DOHH2 (cell line): ENCODE data around the gene GPD2.

ENCODE experiments used
- H3F3A ChIP-seq: fragments of 200-600 bp; sonication (generic), shearing (Covaris generic); 2 replicates; pipeline ENCODE4 v1.6.0; 2016; ENCODE audit warnings: antibody characterized with exemption, mild to moderate bottlenecking; ENCODE audit not compliant: control insufficient read depth, insufficient read depth
- H3K27ac ChIP-seq: fragments of 200-600 bp; sonication (generic); 2 replicates; pipeline ENCODE4 v1.5.1; 2014; ENCODE audit warnings: low read depth, mild to moderate bottlenecking, low read length, moderate library complexity
- H3K27me3 ChIP-seq: fragments of 200-600 bp; sonication (generic); 2 replicates; pipeline ENCODE4 v1.6.1; 2014; ENCODE audit warnings: mild to moderate bottlenecking, low read length, mixed read lengths; ENCODE audit not compliant: control insufficient read depth
- H3K36me3 ChIP-seq: fragments of 200-600 bp; sonication (generic); 2 replicates; pipeline ENCODE4 v1.6.1; 2014; ENCODE audit warnings: mild to moderate bottlenecking, low read length, moderate library complexity, mixed read lengths; ENCODE audit not compliant: control insufficient read depth
- H3K4me1 ChIP-seq: fragments of 200-600 bp; sonication (generic); 2 replicates; pipeline ENCODE4 v1.6.1; 2014; ENCODE audit warnings: mild to moderate bottlenecking, low read length, mixed read lengths; ENCODE audit not compliant: control insufficient read depth
- H3K4me2 ChIP-seq: fragments of 200-600 bp; sonication (generic); 2 replicates; pipeline ENCODE4 v1.6.0; 2014; ENCODE audit warnings: mild to moderate bottlenecking, low read length, moderate library complexity
- H3K4me3 ChIP-seq: fragments of 200-600 bp; sonication (generic); 2 replicates; pipeline ENCODE4 v1.5.1; 2014; ENCODE audit warnings: mild to moderate bottlenecking, low read length, mixed read lengths
- H3K79me2 ChIP-seq: fragments of 200-600 bp; sonication (generic); 2 replicates; pipeline ENCODE4 v1.6.1; 2014; ENCODE audit warnings: mild to moderate bottlenecking, low read length, mixed read lengths; ENCODE audit not compliant: control insufficient read depth
- H3K9me2 ChIP-seq: fragments of 200-600 bp; sonication (generic); replicated peaks from 2 replicates; pipeline ENCODE4 v1.6.1; 2014; ENCODE audit warnings: mild to moderate bottlenecking, low read length, mixed read lengths; ENCODE audit not compliant: control insufficient read depth
- H3K9me3 ChIP-seq: fragments of 200-600 bp; sonication (generic); 2 replicates; pipeline ENCODE4 v1.6.1; 2014; ENCODE audit warnings: antibody characterized with exemption, low read length, mixed read lengths; ENCODE audit not compliant: control insufficient read depth, insufficient read depth
- H4K20me1 ChIP-seq: fragments of 200-600 bp; sonication (generic); 2 replicates; pipeline ENCODE4 v1.6.0; 2014; ENCODE audit warnings: low read depth, mild to moderate bottlenecking, antibody characterized with exemption, low read length, moderate library complexity; ENCODE audit not compliant: control insufficient read depth, insufficient read depth
- EZH2phosphoT487 ChIP-seq: fragments of 200-600 bp; sonication (generic); IDR thresholded peaks from 2 replicates; pipeline ENCODE4 v1.6.1; 2017; ENCODE audit warnings: borderline replicate concordance, mild to moderate bottlenecking, antibody characterized with exemption, low read length, moderate library complexity, mixed read lengths
- TF ChIP-seq, protein P1 (sequence below): fragments of 200-600 bp; sonication (generic); IDR thresholded peaks from one replicate; pipeline ENCODE4 v1.5.1; 2014; ENCODE audit warnings: antibody characterized with exemption, mild to moderate bottlenecking, low read depth, low read length; ENCODE audit not compliant: poor library complexity, severe bottlenecking

The GPD2 gene

DNA sequence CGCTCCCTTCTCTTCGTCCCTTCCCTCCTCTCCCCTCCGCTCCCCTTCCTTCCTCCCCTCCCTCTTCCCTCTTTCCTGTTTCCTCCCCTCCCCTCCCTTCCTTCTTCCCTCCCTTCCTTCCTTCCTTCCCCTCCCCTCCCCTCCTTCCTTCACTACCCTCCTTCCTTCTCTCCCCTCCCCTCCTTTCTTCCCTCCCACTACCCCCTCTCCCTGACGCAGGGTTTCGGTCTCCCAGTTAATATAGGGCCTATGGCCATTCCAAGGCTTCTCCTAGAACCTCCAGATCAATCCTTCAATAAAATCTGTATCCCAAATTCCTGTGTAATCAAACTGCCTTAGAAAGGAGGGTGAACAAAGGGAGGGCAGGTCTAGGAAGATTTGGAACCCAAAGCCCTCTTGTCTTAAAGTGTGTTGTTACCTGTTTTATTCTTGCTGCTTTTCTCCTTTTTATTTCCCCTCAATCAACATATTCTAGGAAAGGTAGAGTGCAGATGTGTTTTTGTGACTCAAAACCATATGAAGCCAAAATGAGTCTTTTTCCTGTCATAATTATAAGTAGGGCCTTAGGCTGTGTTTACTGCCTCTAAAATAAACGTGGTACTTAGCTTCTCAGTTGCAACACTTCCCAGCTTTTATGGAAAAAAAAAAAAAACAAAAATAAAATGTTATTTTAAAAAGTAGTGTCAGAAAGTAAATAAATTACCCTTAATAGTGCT is 53.7 kb downstream of the GPD2 start:
- no peaks in the 10 kb centered on the region for H4K20me1 ChIP-seq
- H3K4me2 ChIP-seq: no peak overlapping the region
- H3K36me3 ChIP-seq: no peaks in the 10 kb centered on the region
- no peak overlapping the region for H3K27ac ChIP-seq
- H3K79me2 ChIP-seq: no peaks in the 10 kb centered on the region
- H3K4me1 ChIP-seq: no peaks in the 10 kb centered on the region
- H3K9me2 ChIP-seq: no peaks in the 10 kb centered on the region
- no peaks in the 10 kb centered on the region for H3F3A ChIP-seq
- no peaks in the 10 kb centered on the region for H3K9me3 ChIP-seq
- H3K27me3 ChIP-seq: no peaks in the 10 kb centered on the region
- no peak overlapping the region for H3K4me3 ChIP-seq
- TF ChIP-seq EZH2phosphoT487: no peak
- TF ChIP-seq, protein P1, sequence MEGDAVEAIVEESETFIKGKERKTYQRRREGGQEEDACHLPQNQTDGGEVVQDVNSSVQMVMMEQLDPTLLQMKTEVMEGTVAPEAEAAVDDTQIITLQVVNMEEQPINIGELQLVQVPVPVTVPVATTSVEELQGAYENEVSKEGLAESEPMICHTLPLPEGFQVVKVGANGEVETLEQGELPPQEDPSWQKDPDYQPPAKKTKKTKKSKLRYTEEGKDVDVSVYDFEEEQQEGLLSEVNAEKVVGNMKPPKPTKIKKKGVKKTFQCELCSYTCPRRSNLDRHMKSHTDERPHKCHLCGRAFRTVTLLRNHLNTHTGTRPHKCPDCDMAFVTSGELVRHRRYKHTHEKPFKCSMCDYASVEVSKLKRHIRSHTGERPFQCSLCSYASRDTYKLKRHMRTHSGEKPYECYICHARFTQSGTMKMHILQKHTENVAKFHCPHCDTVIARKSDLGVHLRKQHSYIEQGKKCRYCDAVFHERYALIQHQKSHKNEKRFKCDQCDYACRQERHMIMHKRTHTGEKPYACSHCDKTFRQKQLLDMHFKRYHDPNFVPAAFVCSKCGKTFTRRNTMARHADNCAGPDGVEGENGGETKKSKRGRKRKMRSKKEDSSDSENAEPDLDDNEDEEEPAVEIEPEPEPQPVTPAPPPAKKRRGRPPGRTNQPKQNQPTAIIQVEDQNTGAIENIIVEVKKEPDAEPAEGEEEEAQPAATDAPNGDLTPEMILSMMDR: no peak

DNA sequence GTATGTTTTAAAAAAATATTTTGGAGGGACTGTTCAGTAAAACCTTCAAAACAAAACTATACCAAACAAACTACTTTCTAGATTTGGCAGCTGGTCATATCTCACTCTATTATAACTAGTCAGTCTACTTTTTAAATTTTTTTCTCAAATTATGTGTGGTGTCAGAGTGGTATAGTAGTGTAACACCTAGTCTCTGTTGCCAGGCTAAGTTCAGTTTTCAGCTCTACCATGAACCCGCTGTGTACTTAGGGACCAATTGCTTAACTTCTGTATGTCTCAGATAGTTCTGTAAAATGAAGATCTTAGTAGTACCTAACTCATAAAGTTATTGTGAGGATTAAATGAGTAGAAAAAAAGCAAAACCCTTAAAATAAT is 54.3 kb downstream of the GPD2 start:
- Histone ChIP-seq H3K4me1 (no peaks in the 10 kb centered on the region), H3F3A (no peaks in the 10 kb centered on the region), H3K4me2 (no peak overlapping the region), H3K36me3 (no peaks in the 10 kb centered on the region), H3K9me2 (no peaks in the 10 kb centered on the region), H3K27me3 (no peaks in the 10 kb centered on the region), H3K27ac (no peak overlapping the region), H3K79me2 (no peaks in the 10 kb centered on the region), H3K4me3 (no peak overlapping the region), H3K9me3 (no peaks in the 10 kb centered on the region), H4K20me1 (no peaks in the 10 kb centered on the region)
- no peak for TF ChIP-seq EZH2phosphoT487
- TF ChIP-seq, protein P1: no peak

DNA sequence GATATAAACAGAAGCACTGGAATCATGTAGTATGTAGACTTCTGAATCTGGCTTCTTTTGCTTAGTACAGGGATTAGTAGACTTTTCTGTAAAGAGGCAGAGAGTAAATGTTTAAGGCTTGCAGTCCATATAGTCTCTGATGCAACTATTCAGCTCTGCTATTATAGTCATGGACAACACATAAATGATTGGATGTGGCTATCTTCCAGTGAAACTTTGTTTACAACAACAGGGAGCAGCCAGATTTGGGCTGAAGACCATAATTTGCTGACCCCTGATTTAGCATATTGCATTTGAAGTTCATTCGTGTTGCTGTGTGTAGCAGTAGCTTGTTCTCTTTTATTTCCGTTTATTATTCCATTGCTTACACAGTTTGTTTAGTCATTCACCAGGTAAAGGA is 55.0 kb downstream of the GPD2 start:
- H3K79me2 ChIP-seq: no peaks in the 10 kb centered on the region
- H3K4me1 ChIP-seq: no peaks in the 10 kb centered on the region
- H3K36me3 ChIP-seq: no peaks in the 10 kb centered on the region
- no peak overlapping the region for H3K4me2 ChIP-seq
- TF ChIP-seq, protein P1: no peak
- TF ChIP-seq EZH2phosphoT487: no peak
- no peak overlapping the region for H3K27ac ChIP-seq
- H3K9me3 ChIP-seq: no peaks in the 10 kb centered on the region
- H3K9me2 ChIP-seq: no peaks in the 10 kb centered on the region
- no peaks in the 10 kb centered on the region for H3F3A ChIP-seq
- no peaks in the 10 kb centered on the region for H3K27me3 ChIP-seq
- no peaks in the 10 kb centered on the region for H4K20me1 ChIP-seq
- no peak overlapping the region for H3K4me3 ChIP-seq
